Measurements from ENCODE around the gene NIN.
"Not testable (repeated sequence)": the region's sequence is repeated elsewhere in the genome, so short reads cannot be mapped to it uniquely, and the experiment has no call there.

The NIN gene

GRCh38 chr14:50820786-50821509 is 10.0 kb downstream of the NIN start:
- no peak for DNase-seq (ENCODE audit: low spot score)

- not testable (repeated sequence) for DNase-seq (ENCODE audit: low spot score)
Observed at GRCh38 chr14:50819303-50819702, 11.7 kb downstream of the NIN start.

- DNase-seq (ENCODE audit: low spot score) = no peak
Observed at GRCh38 chr14:50816395-50817047, 14.4 kb downstream of the NIN start.

- DNase-seq (ENCODE audit: low spot score) = not testable (repeated sequence)
Observed at GRCh38 chr14:50815526-50815925, 15.4 kb downstream of the NIN start.

- not testable (repeated sequence) for DNase-seq (ENCODE audit: low spot score)
Observed at GRCh38 chr14:50815058-50815457, 15.9 kb downstream of the NIN start.

GRCh38 chr14:50814161-50814560 is 16.8 kb downstream of the NIN start:
- DNase-seq (ENCODE audit: low spot score) = no peak

- no peak for DNase-seq (ENCODE audit: low spot score)
Observed at GRCh38 chr14:50813544-50813863, 17.5 kb downstream of the NIN start.

GRCh38 chr14:50812856-50813543 is 18.0 kb downstream of the NIN start:
- DNase-seq (ENCODE audit: low spot score) = no peak

- no peak for DNase-seq (ENCODE audit: low spot score)
Observed at GRCh38 chr14:50812180-50812579, 18.8 kb downstream of the NIN start.

- no peak for DNase-seq (ENCODE audit: low spot score)
Observed at GRCh38 chr14:50808053-50808452, 22.9 kb downstream of the NIN start.

GRCh38 chr14:50806241-50806933 is 24.6 kb downstream of the NIN start:
- no peak for DNase-seq (ENCODE audit: low spot score)

GRCh38 chr14:50805396-50805795 is 25.6 kb downstream of the NIN start:
- DNase-seq (ENCODE audit: low spot score) = no peak

GRCh38 chr14:50804181-50804721 is 26.7 kb downstream of the NIN start:
- DNase-seq (ENCODE audit: low spot score) = no peak

- DNase-seq (ENCODE audit: low spot score) = no peak
Observed at GRCh38 chr14:50801706-50802105, 29.3 kb downstream of the NIN start.

- no peak for DNase-seq (ENCODE audit: low spot score)
Observed at GRCh38 chr14:50800032-50800431, 30.9 kb downstream of the NIN start.

GRCh38 chr14:50798048-50798421 is 32.9 kb downstream of the NIN start:
- no peak for DNase-seq (ENCODE audit: low spot score)

- DNase-seq (ENCODE audit: low spot score) = no peak
Observed at GRCh38 chr14:50797250-50798047, 33.5 kb downstream of the NIN start.

- no peak for DNase-seq (ENCODE audit: low spot score)
Observed at GRCh38 chr14:50796390-50796789, 34.6 kb downstream of the NIN start.

GRCh38 chr14:50795909-50796308 is 35.1 kb downstream of the NIN start:
- no peak for DNase-seq (ENCODE audit: low spot score)

GRCh38 chr14:50795142-50795541 is 35.8 kb downstream of the NIN start:
- DNase-seq (ENCODE audit: low spot score) = no peak

- peak; percentile 17 for DNase-seq (ENCODE audit: low spot score)
Observed at GRCh38 chr14:50794068-50794645, 36.8 kb downstream of the NIN start.
